ENCODE data around the gene FTO.
A peak's percentile ranks its signal among the peaks of the same experiment; 100 is the strongest.

FTO gene

DNA sequence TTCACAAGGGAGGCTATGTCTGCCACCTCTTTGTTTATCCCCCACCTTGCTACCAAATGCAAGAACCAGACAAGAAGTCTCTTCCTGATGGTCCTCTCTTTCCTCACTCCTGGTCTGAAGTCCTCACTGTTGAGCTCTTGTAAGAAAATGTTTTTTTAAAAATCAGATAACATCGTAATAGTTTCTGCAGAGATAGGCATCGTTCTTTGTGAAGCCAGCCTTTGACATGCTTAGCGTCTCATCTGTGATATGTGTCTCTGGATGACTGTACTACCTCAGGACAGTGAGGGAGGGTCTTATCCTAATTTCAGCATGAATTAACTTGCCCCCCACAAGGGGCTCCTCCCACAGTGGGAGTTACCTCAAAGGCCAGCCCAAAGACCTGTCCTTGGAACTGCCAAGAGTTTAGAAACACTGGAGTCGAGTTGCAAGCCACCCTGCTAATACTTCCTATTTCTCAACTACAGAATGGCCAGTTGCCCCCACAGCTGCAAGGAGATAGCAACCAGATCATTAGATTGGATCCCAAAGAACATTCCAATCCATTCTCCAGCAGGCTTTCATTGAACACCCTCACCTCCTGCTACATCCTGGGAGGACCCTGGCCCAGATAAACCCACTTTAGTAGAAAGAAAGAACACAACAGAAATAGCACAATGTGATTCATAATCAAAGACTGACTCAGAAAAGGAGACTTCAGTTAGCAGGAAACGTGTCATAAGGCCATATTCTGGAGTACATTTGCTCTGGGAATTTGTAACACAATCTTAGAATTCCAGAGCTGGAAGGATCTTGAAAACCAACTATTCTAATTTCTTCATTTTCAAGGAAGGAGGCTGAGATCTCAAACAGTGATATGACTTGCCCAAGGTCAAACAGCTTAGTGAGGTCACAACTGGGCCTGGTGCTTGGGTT, 431.7 kb downstream of the FTO start:
- peak; percentile 71 for DNase-seq

DNA sequence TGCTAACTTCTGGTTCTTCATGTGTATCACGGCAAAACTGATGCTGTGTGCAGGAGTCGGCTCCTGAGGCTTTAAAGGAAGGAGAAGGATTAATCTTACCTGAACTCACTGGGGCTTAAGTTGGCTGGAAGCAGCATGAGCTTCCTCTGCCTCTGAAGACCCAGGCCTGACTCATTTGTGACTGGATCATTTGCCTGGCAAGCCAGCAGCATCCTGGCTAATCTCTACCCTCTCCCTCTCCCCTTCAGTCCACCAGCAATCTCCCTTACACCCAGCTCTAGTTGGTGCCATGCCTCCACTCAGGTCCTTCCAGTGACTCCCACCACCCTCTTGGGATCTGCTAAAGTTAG, 432.3 kb downstream of the FTO start:
- peak; percentile 31 for DNase-seq

GRCh38 chr16:54140057-54140787, 436.3 kb downstream of the FTO start:
- no peak for DNase-seq

- DNase-seq, result no peak
Observed at GRCh38 chr16:54140788-54141136, 436.8 kb downstream of the FTO start.

- DNase-seq, result peak; percentile 10
Observed at GRCh38 chr16:54142787-54143186, 438.8 kb downstream of the FTO start.

GRCh38 chr16:54143410-54143809, 439.5 kb downstream of the FTO start:
- no peak for DNase-seq

DNA sequence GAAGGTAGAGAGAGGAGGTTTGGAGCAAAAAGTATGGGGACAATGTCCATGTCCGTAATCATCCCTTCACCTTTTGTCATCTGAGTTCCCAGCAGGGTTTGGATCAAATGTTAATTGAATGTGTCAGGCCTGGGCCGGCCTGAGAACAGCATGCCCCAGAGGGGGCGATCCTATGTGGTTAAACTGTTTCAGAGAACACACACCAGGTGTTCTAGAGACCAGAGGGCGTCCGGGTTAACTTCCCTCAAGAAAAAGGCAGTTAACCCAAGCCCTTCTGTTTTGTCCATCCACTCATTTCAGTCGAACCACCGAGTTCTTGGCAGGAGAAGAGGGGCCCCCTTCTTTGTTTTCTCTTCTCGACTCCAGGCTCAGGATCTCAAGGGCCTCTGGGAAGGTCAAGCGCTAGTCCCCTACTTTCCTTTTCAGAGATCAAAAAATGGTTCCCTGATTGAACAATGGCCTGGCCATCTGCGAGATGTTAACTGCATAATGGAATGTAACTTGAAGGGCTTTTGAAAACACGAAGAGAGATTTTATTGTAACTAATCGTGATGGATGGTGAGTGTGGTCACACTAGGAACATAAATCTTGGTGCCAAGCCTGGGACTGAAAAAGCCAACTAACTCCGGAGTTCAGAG, 440.1 kb downstream of the FTO start:
- DNase-seq, result no peak

GRCh38 chr16:54144572-54144947, 440.6 kb downstream of the FTO start:
- DNase-seq, result no peak

GRCh38 chr16:54145881-54146280, 441.9 kb downstream of the FTO start:
- DNase-seq, result no peak

DNA sequence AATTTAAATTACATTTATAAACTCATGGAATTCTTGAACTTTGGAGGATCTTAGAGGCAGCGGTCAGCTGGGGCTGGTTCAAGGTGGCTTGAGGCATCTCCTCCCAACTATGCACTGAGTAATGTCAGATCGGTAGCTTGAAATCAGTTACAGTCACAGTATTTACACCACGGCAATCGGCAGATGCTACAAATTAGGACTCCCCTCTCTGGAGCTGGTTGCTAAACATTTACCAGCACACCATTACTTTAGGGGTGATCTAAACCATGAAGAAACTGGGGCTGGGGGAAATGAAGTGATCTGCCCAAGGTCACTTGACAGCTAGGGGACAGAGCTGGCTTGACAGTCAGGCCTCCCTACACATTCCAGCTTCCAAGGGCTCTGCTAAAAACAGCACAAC, 445.0 kb downstream of the FTO start:
- DNase-seq, result no peak

- no peak for DNase-seq
Observed at GRCh38 chr16:54150861-54151260, 446.9 kb downstream of the FTO start.

DNA sequence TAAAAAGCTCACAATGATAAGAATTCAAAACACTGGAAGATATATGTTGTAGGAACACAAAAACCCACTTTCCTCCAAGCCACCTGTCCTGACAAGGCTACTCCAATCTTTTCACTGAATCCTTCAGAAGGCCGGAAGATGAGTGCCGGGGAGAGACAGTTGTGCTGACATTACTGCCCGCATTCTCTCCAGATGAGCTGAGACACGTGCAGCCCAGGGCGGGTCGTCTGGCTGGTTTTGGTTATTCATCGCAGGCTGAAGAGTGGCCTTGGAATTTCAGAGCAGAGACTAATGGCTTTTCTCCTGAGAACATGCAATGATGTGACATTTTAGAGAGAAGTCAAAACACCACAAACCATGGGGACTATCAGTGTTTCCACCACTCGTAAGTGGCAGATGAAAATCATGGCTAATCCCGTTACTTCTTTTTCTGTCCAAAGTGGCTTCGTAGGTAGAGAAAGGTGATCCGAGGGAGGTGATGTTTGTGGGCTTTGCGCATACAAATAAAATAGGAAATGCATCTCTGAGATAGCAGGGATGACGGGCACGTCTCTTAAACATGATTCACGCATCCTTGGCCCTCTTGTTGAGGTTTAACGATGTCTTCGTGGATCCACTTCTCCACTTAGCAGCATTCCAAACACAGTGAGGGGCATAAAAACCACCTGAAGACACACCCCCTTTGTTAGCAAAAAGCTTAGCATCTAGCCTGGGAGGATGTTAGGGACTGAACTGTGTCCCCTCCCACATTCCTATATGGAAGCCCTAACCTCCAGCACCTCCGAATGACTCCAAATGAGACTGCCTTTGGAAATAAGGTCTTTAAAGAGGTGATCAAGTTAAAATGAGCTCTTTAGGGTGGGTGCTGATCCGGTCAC, 448.6 kb downstream of the FTO start:
- no peak for DNase-seq

DNA sequence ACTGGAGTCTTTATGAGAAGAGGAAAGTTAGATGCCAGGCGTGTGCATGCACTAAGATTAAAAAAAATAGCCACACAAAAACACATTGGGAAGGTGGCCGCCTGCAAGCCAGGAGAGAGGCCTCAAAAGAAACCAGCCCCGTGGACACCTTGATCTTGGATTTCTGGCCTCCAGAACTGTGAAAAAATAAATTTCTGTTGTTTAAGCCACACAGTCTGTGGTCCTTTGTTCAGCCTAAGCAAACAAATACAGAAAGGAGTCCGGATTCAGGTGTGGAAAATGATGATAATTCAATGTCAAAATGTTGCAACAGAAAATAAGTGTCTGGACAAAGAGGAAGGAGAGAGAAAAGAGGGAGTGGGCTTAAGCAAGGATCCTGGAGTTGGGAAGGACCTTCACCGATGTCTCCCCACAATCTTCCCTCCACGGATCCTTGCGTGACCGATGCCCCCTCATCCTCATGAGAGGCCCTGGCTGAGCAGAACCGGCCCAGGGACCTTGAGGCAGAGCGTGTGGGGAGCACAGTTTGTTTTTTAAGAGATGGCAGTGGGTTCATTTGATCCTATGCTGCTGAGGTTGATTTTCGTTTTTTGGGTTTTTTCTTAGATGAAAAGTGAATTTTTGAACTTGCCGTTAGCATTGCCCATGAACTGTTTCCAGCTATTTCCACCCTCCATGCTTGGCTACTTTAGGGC, 449.4 kb downstream of the FTO start:
- no peak for DNase-seq

DNA sequence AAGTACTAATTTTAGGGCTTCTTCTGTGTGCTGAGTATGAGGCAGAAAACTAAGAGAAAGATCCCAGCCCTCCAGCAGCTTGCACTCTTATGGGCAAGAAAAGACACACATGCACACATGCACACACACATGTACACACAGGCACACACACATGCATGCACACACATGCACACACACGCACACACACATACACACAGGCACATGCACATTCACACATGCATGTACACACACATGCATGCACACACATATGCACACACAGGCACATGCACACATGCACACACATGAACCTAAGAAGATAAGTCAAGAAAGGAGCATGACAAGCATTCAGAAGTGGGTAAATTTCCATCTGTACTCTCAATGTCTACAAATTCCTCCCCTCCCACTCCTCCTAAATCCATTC, 452.4 kb downstream of the FTO start:
- DNase-seq, result no peak

DNA sequence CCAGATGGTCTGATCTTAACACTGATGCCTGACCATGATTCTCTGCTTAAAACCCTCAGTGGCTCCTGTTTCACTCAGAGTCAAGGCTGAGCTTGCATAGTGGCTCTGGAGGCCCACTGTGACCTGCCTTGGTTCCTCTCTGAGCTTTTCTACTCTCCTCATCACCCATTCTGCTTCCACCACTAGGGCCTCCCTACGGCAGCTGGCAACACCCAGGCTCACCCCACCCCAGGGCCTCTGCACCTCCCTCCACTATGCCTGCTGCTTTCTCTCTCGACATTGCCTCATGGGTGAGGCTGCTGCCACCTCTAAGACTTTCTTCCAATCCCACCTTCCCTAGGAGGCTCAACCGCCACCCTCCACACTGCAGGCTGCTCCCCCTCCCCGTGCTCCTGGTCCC, 455.0 kb downstream of the FTO start:
- DNase-seq, result no peak

DNA sequence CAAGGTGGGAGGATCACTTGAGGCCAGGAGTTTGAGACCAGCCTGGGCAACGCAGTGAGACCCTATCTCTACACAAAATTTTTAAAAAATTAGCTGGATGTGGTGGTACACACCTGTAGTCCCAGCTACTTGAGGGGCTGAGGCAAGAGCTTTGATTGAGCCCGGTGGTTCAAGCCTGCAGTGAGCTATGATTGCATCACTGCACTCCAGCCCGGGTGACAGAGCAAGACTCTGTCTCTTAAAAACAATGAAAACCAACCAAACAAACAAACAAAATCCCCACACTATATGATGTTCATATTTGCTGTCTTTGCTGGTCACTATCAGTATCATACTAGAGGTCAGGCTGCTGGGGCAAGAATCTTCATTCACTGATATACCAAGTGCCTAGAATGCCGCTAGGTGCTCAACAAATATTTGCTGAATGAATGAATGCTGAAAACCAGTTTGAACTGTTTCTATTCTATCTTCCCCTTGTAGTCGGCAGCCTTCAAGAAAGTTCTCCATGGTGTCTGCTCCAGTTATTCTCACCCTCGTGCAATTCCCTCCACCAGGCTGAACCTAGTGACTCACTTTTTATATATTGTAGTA, 455.6 kb downstream of the FTO start:
- no peak for DNase-seq

- no peak for DNase-seq
Observed at GRCh38 chr16:54160252-54160860, 456.4 kb downstream of the FTO start.

DNA sequence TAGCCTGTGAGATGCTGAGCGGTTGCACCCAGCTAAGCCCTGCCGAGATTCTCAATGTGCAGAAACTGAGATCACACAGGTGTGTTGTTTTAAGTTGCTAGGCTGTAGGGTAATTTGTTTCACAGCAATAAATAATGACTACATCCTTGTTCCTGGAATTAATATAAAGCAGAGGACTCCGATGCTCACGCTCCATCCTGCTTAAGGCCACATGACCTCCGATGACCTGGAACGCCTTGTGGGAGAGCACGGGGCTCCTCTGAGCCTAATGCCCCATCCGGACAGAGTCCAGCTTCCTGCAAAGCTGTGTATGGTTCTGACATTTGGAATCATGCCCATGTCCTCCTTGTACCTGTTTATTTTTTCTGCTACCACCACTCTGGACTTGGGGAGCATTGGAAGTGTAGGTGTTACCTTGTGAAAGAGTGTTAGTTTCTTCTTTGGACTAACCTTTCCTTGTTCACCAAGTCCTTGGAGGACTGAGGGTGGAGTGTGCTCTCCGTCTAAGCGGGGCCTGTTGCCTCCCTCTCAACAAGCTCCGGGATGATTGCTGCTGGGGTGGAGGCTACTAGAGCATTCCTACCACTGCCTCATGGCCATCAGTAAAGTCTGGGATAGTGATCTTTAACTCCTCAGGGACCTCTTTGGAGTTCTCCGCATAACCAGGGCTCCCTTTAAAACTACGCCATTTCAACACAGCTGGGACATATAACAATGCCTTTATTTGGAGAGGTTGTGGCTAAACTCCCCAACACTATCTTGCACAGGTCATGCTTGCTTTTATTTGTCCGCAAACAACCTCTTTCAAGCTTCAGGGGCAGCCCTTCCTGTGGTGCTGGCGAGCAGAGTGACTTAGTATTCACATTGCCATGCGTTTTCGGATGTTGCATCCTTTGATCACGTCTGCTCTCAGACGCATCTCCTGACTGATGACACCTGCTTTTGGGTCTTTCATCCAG, 457.3 kb downstream of the FTO start:
- no peak for DNase-seq

- DNase-seq, result no peak
Observed at GRCh38 chr16:54163197-54163843, 459.4 kb downstream of the FTO start.

Data from fibroblast of skin of scalp (primary cell).